ENCODE results near the gene GLO1.
"Not testable (repeated sequence)": the region's sequence is repeated elsewhere in the genome, so short reads cannot be mapped to it uniquely, and the experiment has no call there.

GLO1 gene

DNA sequence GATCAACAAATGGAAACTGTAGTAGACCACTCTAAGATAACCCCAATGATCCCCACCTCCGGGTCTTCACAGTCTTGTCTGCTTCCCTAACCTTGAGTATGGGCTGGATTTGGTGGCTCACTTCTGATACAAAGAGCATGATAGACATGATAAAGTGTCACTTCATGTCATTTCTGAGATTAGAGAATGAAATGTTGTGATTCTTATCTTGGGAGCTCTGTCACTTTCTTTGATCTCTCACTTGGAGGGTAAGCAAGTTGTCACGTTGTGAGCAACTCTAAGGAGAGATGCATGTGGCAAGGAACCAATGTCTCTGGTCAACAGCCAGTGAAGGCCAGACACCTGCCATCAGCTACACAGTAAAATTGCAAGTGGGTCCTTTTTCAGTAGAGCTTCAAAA, 3.0 kb upstream of the GLO1 start:
- FAIRE-seq = no peak

GRCh38 chr6:38703949-38704590, 1.1 kb upstream of the GLO1 start:
- DNase-seq (ENCODE audit: low spot score) = no peak
- no peak for FAIRE-seq

More for the DNA sequence above, 3.0 kb upstream of the GLO1 start:
- no peak for DNase-seq (ENCODE audit: low spot score)

DNA sequence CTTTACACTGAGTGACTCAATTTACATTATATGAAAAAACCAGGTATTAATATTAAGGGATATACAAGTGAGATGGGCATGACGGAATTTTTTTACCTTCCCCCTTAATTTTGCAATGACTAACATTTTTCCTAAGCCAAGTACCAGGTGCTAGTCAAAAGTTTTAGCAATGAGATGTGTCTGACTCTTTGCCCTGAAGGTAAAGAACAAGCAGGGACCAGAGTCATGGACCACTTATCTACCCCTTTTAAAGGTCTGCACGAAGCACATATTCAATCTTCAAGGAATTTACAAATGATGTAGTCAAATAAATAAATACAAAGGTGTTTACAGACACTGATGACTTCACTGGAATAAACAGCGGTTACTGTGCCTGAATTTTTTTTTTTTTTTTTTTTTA, 1.4 kb downstream of the GLO1 start:
- DNase-seq (ENCODE audit: low spot score) (no peak), FAIRE-seq (no peak)

DNA sequence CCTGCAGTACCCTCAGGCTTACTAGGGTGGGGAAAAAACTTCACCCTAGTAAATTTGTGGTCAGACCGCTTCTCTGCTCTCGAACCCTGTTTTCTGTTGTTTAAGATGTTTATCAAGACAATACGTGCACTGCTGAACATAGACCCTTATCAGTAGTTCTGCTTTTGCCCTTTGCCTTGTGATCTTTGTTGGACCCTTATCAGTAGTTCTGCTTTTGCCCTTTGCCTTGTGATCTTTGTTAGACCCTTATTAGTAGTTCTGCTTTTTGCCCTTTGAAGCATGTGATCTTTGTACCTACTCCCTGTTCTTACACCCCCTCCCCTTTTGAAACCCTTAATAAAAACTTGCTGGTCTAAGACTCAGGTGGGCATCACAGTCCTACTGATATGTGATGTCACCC, 3.2 kb downstream of the GLO1 start:
- not testable (repeated sequence) for FAIRE-seq; DNase-seq (ENCODE audit: low spot score)

DNA sequence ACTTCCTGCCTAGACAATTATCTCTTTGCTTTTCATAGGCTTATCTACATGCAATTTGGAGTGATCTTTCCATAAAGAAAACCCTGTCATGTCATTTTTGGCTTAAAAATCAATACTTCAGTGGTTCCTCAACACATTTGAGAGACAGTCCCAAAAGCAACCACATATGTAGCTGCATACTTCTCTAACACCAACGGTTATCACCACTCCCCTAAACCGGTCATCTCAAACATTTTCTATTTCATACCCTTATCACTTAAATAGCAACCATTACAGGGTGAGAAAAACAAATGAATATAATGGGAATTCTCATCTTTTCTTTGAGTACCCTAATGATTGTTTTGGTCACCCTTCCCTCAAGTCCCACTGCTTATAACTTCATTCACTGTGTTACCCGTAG, 5.1 kb downstream of the GLO1 start:
- no peak for DNase-seq (ENCODE audit: low spot score)
- FAIRE-seq = no peak

GRCh38 chr6:38696345-38696744, 6.6 kb downstream of the GLO1 start:
- DNase-seq (ENCODE audit: low spot score) (no peak), FAIRE-seq (no peak)

DNA sequence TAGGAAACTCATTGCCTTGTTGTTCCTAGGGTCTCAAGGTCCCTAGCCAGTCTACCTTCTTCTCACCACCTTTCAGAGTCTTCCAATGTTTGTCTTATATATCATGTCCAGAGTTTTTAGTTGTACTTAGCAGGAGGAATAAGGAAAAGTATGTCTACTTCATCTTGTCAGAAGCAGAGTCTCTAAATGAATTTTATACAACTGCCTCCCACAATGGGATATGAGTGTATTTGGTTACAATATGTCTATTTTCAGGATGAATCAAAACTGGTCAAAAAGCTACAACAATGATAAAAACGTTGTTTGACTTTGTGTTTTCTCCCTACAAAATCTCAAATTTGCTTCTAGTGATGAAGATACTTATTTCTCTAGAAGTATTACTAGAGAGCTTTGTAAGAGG, 7.0 kb downstream of the GLO1 start:
- FAIRE-seq = no peak

DNA sequence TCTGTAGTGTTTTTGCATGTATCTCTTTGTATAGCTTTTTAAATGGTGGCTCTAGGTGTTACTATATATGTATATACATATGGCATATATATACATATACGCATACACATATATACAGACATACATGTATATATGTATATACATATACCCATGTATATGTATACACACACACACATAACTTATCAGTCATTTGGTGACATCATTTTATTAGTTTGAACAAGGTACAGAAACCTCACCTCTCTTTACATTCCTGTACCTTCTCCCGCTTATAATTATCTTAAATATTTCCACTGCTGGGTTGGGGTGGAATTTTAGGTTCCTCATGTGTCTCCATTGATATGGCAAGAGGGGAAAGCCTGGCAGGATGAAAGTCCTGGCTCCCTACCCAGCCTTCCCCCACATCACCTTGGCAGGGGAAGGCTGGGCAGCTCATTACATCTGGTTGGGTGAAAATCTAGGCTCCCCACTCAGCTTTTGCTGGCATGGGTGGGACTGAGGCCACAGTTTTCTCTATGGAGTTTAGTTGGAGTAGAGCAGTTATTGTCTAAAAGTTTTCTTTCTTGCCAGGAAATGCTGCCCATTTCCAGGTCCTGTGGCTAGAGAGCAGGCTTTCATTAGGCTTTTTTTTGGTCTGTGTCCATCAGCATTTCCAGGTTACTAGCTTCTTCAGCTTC, 7.6 kb downstream of the GLO1 start:
- FAIRE-seq (no peak), DNase-seq (ENCODE audit: low spot score) (no peak)

More for the DNA sequence above, 7.0 kb downstream of the GLO1 start:
- DNase-seq (ENCODE audit: low spot score) = no peak

DNA sequence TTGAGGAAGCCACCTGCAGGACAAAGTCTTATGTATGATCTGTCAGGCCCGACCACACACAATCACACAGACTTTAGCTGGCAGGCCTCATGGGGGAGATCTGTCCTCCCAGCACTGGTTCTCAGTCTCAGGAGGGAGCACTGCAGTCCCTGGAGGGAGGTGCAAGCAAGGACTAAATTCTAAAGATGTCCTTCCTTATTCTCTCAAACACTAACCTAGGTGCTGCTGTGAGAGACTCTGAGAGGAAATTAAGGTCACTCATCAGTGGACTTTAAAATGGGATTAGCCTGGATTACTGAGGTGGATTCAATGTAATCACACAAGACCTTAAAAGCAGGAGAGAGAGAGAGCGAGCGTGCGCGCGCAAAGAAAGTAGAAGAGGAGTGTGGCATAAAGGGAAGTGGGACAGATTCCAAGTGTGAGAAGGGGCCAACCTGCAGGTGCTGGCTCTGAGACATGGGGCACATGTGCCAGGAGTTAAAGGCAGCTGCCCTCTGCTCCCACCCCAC, 14.3 kb downstream of the GLO1 start:
- no peak for DNase-seq (ENCODE audit: low spot score)
- FAIRE-seq = no peak

- FAIRE-seq = no peak
- DNase-seq (ENCODE audit: low spot score) = no peak
These were observed 15.4 kb downstream of the GLO1 start for GRCh38 chr6:38687549-38687948.

DNA sequence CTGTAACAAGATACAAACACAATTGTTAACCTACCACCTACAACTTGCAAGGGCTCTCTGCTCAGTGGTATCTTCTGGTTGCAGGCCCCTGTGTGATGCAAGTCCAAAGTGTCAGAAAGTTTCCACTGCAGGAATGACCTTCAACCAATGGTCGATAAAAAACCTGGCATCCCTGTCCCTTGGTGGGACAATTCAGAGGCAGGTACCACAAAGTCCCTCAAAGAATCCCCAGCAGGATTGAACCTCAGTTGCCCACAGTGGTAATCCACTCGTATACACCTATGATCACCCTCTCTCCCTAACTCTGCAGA, 15.9 kb downstream of the GLO1 start:
- DNase-seq (ENCODE audit: low spot score) = no peak
- FAIRE-seq = no peak

GRCh38 chr6:38686270-38687042, 16.5 kb downstream of the GLO1 start:
- FAIRE-seq (no peak), DNase-seq (ENCODE audit: low spot score) (no peak)

GRCh38 chr6:38684904-38685303, 18.0 kb downstream of the GLO1 start:
- FAIRE-seq = no peak
- no peak for DNase-seq (ENCODE audit: low spot score)

DNA sequence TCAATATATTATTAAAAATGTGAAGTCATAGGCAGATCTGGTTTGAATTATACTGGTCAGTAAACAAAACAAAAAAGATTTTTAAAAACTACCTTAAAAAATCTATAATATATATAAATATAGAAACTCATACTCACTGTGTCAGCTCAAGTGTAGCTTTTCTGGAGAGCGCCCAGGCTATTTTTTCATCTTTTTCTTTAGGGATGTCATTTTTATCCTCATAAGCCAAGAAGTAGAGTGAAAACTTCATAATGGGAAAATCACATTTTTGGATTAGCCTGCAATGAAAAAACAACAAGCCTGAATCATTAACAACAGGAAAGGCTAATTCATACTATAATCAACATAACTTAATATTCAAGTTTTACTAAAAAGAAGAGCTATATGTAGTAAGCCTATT, 18.7 kb downstream of the GLO1 start:
- no peak for DNase-seq (ENCODE audit: low spot score)

GRCh38 chr6:38681850-38682249, 21.1 kb downstream of the GLO1 start:
- FAIRE-seq (no peak), DNase-seq (ENCODE audit: low spot score) (no peak)

More for the DNA sequence above, 18.7 kb downstream of the GLO1 start:
- FAIRE-seq = no peak

- no peak for FAIRE-seq
These were observed 23.3 kb downstream of the GLO1 start for GRCh38 chr6:38679668-38680067.

DNA sequence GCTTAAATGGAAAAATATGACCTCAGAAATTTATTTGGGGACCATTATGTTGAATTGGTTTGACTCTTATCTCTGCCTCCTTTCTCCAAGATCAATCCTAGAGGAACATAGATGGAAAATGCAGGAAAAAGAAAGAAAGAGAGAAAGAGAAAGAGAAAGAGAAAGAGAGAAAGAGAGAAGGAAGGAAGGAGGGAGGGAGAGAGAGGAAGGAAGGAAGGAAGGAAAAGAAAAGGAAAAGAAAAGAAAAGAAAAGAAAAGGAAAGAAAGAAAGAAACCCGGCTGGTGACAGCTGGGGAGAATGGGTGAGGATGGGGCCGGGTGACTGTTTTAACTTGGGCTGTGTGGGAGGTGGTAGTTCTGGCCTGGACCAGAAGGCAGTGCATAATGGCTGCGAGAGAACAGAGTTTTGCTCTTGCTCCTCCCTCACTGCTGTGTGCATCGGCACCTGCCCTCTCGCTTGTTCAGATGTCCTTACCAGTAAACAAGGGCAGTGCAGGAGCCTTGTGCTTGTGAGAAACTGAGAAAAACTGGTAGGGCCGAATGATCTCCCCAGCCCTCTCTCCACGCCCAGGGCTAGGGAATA, 24.7 kb downstream of the GLO1 start:
- no peak for FAIRE-seq

More at GRCh38 chr6:38679668-38680067, 23.3 kb downstream of the GLO1 start:
- DNase-seq (ENCODE audit: low spot score) = no peak

GRCh38 chr6:38676974-38677544, 25.9 kb downstream of the GLO1 start:
- DNase-seq (ENCODE audit: low spot score) (no peak), FAIRE-seq (no peak)

More for the DNA sequence above, 24.7 kb downstream of the GLO1 start:
- no peak for DNase-seq (ENCODE audit: low spot score)

DNA sequence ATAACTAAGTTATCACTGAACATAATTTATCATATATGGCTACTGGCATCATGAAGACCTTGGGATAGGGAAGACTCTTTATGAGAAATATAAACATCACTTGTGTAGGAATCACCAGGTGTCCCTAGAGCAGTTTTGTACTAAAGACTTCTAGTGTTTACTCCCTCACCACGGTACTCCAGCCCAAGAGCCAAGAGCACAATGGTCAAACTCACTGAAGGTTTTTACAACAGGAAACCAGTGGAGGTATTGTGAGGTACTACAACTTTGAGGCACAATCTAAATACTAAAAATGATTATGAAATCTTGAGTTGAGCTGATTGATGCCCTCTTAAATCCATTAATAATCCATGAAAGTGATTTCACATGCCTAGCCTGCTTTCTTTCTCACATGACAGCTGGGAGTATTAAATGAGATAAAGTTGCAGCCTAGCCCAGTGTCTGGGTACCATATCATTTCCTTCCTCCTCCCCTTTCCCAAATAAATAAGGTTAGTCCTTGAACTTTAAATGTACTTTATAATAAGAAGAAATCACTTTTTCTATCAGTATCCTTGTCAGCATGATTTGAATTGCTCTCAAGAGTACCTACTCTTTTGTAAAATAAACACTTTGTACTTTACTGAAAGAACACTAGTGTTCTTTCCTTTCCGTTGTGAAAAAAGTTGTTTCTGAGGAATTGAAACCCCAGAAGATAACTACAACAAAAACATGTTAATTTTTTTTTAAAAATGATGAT, 26.5 kb downstream of the GLO1 start:
- FAIRE-seq (no peak), DNase-seq (ENCODE audit: low spot score) (no peak)

DNA sequence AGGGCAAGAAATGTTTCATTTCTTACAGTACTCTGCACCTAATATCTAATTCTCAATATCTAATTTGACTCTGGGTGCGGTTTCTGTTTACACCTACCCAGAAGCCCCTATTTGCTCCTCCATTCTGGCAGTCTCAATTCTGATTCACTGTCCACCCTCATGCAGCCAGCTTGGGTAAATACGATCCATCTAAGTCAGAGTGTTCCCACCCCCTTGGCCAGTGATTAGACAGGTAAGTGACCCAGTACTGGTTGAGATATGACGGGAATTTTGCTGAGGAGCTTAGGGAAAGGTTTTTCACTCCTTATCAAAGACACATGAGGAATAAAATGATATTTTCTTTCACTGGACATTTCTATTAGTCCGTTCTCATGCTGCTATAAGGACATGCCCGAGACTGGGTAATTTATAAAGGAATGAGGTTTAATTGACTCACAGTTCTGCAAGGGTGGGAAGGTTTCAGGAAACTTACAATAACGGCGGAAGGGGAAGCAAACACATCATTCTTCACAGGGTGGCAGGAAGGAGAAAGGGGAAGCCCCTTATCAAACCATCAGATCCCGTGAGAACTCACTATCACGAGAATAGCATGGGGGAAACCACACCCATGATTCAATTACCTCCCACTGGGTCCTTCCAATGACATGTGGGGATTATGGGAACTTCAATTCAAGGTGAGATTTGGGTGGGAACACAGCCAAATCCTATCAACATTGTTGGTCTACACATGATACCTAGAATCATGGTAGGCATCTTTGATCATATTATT, 29.4 kb downstream of the GLO1 start:
- FAIRE-seq (no peak), DNase-seq (ENCODE audit: low spot score) (no peak)

Data from RCC 7860 (cell line).